CD4-positive, alpha-beta T cell treated with Interleukin-10 for 1 hour (primary cell): Measurements from ENCODE around the gene FAM181A.

Experiments used
- DNase-seq: peaks from one replicate; pipeline ENCODE4 v3.0.0-alpha.2; 2020

FAM181A gene

DNA sequence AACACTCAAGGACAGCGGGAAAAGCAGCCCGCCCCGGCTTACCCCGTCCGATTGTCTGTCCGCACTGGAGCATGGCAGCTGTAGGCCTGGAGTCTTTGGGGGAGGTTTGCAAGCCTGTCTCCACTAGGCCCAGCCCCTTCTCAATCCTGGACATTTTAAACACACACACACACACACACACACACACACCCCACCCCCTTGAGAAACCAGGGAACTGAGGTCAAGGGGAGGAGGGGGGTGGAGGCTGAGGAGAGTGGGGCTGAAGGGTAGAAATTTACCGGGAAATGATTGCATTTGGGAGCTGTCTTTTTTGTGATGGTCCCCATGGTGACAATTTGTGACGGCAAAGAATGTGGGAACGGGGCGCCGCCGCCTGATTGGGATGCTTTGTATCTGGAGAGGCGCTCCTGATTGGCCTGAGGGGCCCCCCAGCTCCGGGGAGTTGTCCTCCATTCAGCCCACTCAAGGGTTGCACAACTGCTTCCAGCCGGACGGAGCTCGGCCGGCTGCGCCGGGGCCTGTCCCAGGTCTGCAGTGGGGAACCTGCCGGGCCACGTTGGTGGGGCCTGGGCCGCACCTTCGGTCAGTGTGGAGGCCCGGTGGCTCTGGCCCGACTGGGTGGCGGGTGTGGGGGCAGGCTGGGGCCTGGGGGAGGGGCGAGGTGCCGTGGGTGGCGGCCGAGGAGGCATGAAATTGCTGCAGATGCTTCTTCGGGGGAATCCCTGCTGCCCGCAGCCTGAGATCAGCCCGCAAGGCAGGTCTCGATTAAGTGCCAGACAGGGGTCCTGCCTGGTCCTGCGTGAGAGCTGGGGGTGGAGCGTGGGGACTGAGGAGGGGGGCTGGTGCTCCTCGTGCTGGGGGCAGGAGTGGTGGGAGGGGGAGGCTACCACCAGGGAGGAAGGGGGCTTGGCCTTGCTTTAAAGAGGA lies at the start of gene FAM181A:
Gene FAM181A, plus strand, starts transcription at position 472 of the 927 bp plus-strand sequence. CDS start 942 bp downstream, outside the sequence.
- no peak for DNase-seq

- DNase-seq = no peak
Observed at GRCh38 chr14:93878212-93878611, 48.9 kb upstream of the FAM181A start.

- no peak for DNase-seq
Observed at GRCh38 chr14:93878871-93879270, 48.3 kb upstream of the FAM181A start.

GRCh38 chr14:93879362-93879983 lies 47.7 kb upstream of the FAM181A start:
- no peak for DNase-seq

GRCh38 chr14:93880021-93880820 lies 46.9 kb upstream of the FAM181A start:
- no peak for DNase-seq

DNA sequence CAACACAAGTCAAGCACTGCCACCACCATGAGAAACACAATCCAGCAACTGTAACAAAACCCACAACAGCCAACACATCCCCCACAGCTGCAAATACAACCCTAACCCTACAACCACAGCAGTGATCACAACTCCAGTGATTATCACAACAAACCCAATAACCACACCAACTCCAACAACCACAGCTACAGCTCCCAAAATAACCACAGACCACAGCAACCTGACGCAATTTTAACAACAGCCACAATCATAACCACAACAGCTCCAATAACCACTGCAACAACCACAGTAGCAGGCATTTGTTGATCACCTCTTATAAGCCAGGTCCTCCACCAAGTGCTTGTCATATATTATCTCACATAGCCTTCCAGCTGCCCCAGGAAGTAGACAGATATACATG lies 42.2 kb upstream of the FAM181A start:
- no peak for DNase-seq

GRCh38 chr14:93888995-93889394 lies 38.1 kb upstream of the FAM181A start:
- DNase-seq = no peak

DNA sequence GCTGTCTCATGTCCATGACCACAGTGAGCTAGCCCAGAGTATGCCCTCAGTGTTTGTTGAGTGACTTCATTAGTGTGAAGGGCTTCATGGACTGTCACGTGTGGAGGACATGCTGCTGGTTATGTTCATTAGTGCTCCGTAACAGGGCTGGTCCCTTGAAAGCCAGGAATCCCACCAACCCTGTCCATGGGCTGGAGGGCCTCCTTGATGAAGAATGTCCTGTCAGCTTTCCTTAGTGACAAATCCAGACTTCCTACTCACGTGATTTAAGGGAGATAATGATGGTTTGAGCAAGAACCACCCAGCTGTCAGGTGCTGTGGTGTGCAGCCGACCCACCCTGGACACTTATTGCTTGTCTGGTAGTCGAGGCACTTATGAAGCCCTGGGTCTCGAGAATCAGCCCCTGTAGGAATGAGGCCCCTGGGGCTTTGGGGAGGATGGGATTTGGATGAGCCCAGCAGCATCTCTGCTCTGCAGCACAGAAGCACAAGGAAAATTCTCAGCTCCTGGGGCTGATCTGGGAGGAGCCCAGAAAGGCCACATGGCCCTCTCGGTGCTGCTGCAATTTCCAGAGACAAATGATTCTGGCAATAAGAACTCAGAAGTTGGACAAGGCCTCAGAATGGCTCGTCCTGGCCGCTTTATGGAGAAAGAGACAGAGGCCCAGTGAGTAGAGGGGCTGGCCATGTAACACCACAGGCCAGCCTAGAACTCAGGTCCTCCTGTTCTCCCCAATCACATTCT lies 37.2 kb upstream of the FAM181A start:
- no peak for DNase-seq

- no peak for DNase-seq
Observed at GRCh38 chr14:93891756-93892504, 35.2 kb upstream of the FAM181A start.

- DNase-seq = no peak
Observed at GRCh38 chr14:93892505-93892839, 34.7 kb upstream of the FAM181A start.

DNA sequence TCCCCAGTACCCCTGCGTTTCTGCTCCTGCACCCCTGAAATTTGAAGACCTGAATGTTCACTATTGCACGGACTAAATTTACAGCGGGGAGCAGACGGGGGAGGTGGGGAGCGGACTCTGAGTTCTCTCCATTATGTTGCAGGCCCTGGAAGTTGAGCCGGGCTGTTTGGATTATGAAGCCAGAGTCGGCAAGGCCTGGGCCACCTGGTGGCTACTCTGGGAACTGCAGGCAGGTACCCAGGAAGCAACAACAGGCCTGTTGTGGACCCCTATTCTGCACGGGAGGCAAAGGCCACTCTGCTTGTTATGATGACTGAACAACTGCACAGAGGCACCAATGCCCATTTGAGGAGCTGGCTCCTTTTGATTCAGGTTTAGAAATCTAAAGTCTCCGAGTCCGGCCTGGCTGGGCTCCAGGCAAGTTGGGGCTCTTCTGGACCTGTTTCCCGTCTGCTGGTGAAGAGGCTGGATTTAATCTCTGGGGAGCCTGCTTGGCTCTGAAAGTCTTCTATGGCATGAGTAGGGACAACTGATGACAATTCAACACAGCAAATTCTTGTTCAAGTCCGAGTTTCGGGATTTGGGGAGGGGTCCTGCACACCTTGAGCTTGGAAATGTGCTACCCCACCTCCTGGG lies 34.1 kb upstream of the FAM181A start:
- peak; percentile 59 for DNase-seq

DNA sequence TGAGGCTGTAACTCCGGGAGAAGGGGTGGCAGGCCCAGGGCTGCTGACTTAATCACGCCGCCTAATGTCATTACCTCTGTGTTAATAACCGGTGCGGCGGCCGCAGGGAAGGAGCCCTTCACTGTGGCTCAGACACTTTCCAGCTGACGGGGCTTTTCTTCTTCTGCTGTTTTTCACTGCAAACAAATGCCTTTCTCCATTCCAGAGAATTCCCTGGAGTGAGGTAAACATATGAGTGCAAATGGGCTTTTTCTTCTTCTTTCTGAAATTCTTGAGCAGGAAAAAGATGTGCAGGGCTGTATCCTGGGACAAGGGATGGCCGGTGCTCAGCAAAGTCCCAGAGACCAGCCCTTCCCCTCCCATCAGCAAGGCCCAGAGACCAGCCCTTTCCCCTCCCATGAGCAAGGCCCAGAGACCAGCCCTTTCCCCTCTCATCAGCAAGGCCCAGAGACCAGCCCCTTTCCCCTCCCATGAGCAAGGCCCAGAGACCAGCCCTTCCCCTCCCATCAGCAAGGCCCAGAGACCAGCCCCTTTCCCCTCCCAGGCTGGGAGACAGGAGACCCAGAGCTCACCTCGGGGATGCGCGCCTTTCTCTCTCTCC lies 33.4 kb upstream of the FAM181A start:
- DNase-seq = no peak

- DNase-seq = no peak
Observed at GRCh38 chr14:93895023-93895604, 32.0 kb upstream of the FAM181A start.

GRCh38 chr14:93897476-93897845 lies 29.7 kb upstream of the FAM181A start:
- no peak for DNase-seq

DNA sequence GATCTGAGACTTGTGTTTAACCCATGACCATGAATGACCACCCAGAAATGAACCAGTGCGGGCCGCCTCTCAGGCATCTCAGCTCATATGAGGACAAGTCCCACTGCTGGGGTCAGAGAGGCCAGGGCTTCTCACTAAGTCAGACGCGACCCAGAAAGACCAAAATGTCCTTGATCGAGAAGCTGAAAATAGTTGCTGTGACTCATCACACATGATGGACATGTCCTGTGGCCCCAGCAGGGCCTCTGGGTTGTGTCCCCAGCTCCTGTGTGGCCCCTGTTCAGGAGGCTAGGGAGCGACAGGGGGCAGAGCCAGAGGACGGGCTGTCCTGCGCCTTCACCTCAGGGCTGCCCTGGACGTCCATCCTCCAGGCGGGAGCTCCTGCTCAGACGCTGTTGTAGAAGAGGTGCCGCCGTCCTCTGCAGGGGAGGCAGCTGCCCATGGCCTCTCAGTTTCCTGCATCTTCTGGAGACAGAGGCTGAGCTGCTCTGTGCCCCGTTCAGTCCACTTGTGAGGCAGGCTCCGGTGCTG lies 29.0 kb upstream of the FAM181A start:
- DNase-seq = no peak

DNA sequence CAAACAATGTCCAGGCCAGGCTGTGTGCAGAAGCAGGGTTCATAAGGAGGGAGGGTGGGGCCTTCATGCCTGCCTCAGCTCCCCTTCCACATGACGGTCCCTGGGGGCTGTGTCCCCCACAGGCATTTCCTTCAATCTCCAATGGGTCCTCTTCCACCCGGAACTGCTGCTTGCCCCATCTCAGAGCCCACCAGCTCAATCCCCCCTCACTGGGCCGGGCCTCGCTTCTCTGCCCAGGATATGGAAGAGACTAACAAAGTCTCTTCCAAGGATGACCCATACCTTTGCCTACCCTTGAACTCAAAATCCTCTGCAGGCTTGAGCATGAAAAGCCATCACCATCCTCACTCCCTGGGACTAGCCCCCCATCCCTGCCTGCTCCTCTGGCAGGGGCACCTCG lies 28.4 kb upstream of the FAM181A start:
- no peak for DNase-seq

DNA sequence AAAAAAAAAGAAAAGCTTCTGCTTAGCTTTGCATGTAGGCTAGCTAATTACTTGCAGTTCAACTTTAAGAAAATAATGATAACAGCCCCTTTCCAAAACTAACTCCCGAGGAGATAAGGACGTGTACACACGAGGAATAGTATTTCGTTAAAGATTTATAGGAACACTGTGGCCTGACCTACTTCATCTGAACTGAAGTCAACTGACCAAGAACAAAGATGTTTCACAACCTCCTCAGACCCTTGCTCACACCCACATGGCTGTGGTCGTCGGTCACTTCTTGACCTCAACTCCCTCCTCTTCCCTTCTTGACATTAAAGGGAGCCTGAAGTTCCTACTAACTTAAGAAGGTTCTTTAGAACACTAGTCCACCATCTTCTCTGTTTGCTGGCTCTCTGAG lies 25.3 kb upstream of the FAM181A start:
- DNase-seq = no peak

DNA sequence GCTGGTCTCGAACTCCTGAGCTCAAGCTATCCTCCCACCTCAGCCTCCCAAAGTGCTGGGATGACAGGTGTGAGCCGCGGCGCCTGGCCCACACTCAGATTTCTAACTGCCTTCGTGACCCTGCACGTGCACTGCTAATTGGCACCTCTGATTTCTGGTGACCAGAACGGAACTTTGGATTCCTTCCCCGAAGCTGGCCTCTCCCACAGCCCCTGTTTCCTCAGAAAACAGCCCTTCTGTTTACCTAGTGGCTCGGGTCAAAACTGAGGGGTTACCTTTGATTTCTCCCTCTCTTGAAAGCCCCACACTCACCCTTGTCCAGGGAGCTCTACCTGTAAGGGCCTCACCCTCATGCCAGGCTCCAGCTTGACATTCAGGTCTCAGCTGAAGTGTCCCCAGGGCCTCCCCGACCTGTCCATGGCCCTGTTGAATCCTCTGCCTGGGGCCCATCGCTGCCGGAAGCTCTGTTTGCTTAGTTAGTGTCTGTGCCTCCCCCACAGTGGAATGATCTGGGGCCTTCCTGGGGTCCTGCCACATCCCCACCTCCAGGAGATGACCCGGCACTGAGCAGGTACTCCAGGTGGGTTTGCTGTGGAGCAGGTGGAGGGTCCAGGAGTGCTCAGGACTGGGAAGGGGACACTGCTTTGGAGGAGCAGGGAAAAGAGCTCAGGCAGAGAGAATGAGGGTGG lies 24.4 kb upstream of the FAM181A start:
- DNase-seq = no peak

- DNase-seq = no peak
Observed at GRCh38 chr14:93903342-93904184, 23.6 kb upstream of the FAM181A start.
